Measurements from ENCODE around the gene SERPINB8.

The SERPINB8 gene

DNA sequence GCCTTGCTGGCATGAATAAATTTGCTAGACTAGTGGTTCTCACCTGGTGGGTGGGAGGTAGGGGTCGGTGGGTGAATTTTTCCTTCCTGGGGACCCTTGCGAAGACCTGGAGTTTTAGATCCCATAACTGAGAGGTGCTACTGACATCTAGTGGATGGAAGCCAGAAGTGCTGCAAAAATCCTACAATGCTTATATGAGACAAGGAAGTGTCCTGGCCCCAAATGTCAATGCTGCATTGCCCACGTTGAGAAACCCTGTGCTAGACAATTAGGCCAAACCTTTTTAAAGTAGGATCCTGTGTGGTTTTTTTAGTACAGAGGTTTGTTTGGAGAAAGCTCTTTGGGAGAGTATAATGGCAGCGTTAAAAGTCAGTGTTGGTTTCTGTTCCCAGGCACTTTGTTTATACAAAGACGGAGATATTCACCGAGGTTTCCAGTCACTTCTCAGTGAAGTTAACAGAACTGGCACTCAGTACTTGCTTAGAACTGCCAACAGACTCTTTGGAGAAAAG lies 9.6 kb downstream of the SERPINB8 start:
- Histone ChIP-seq H3K4ac (ENCODE audit: low read depth, low read length) (no peak overlapping the region), H2AK5ac (ENCODE audit: low read length) (no peak overlapping the region), H3K36me3 (ENCODE audit: control insufficient read depth, insufficient read depth, low read length) (no peaks in the 10 kb centered on the region), H3K18ac (ENCODE audit: low read length) (no peak overlapping the region), H2BK5ac (ENCODE audit: low read length) (no peak overlapping the region), H4K8ac (ENCODE audit: low read depth, low read length) (no peak overlapping the region), H3K4me3 (ENCODE audit: low read length) (no peak overlapping the region), H3K27me3 (ENCODE audit: insufficient read depth, low read length, poor library complexity) (no peaks in the 10 kb centered on the region), H3K79me1 (ENCODE audit: low read length) (no peaks in the 10 kb centered on the region), H3K23ac (ENCODE audit: low read length) (no peak overlapping the region), H3K56ac (ENCODE audit: low read length) (no peak overlapping the region), H3K79me2 (ENCODE audit: control insufficient read depth, insufficient read depth, low read length) (no peaks in the 10 kb centered on the region), H3K4me1 (ENCODE audit: control insufficient read depth, low read depth, low read length) (no peaks in the 10 kb centered on the region), H2BK120ac (ENCODE audit: low read depth, low read length) (no peak overlapping the region), H2BK15ac (replicated peaks; ENCODE audit: low read depth) (no peak overlapping the region), H3K4me2 (ENCODE audit: low read length) (no peak overlapping the region), H4K5ac (ENCODE audit: low read length) (no peak overlapping the region), H3K9ac (ENCODE audit: low read length) (no peak overlapping the region), H3K27ac (ENCODE audit: low read depth, low read length) (no peak overlapping the region)
- WGBS (ENCODE audit: extremely low coverage, insufficient coverage, low lambda C conversion rate): no CpG with 5 or more reads among the region's 6 CpGs
- peak; percentile 82 for DNase-seq

- Histone ChIP-seq H3K9ac (ENCODE audit: low read length) (no peak overlapping the region), H3K4me1 (ENCODE audit: control insufficient read depth, low read depth, low read length) (no peaks in the 10 kb centered on the region), H2BK15ac (replicated peaks; ENCODE audit: low read depth) (no peak overlapping the region), H4K5ac (ENCODE audit: low read length) (no peak overlapping the region), H3K79me2 (ENCODE audit: control insufficient read depth, insufficient read depth, low read length) (no peaks in the 10 kb centered on the region), H3K36me3 (ENCODE audit: control insufficient read depth, insufficient read depth, low read length) (no peaks in the 10 kb centered on the region), H4K8ac (ENCODE audit: low read depth, low read length) (no peak overlapping the region), H2BK120ac (ENCODE audit: low read depth, low read length) (no peak overlapping the region), H3K79me1 (ENCODE audit: low read length) (no peaks in the 10 kb centered on the region), H3K4ac (ENCODE audit: low read depth, low read length) (no peak overlapping the region), H3K23ac (ENCODE audit: low read length) (no peak overlapping the region), H3K4me3 (ENCODE audit: low read length) (no peak overlapping the region), H3K4me2 (ENCODE audit: low read length) (no peak overlapping the region), H3K27me3 (ENCODE audit: insufficient read depth, low read length, poor library complexity) (no peaks in the 10 kb centered on the region), H2AK5ac (ENCODE audit: low read length) (no peak overlapping the region), H3K18ac (ENCODE audit: low read length) (no peak overlapping the region), H2BK5ac (ENCODE audit: low read length) (no peak overlapping the region), H3K56ac (ENCODE audit: low read length) (no peak overlapping the region), H3K27ac (ENCODE audit: low read depth, low read length) (no peak overlapping the region)
- WGBS (ENCODE audit: extremely low coverage, insufficient coverage, low lambda C conversion rate): no CpG with 5 or more reads among the region's 7 CpGs
- no peak for DNase-seq
These were observed 10.1 kb downstream of the SERPINB8 start for GRCh38 chr18:63980027-63980426.

DNA sequence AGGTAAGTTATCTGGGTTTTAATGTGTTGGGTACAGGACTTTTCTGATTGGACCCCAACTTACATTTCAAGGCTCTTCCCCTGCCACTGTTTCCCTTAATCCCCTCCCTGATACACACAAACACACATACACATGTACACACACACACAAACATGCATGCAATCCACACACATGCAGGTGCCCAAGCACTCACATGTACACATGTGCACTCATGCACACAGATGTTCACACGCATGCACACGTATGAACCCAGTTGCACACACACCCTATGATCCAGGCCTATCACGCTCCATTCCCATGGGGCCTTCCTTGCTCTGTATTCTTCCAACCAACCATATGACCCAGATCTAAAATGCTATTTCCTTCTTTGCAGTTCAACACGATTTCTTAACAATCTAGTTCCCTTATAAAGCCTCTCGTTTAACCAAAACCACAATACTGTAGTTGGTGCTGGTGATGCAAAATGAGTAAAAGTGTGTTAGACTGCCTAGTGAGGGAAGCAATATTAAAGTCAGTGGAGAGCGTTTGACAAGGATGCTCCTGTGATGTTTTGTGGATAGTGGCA lies 11.1 kb downstream of the SERPINB8 start:
- no peak overlapping the region for H3K4me2 ChIP-seq (ENCODE audit: low read length)
- H3K4ac ChIP-seq (ENCODE audit: low read depth, low read length): no peak overlapping the region
- no peak for DNase-seq
- H2BK15ac ChIP-seq (replicated peaks; ENCODE audit: low read depth): no peak overlapping the region
- H3K36me3 ChIP-seq (ENCODE audit: control insufficient read depth, insufficient read depth, low read length): no peaks in the 10 kb centered on the region
- H3K27ac ChIP-seq (ENCODE audit: low read depth, low read length): no peak overlapping the region
- no peak overlapping the region for H2AK5ac ChIP-seq (ENCODE audit: low read length)
- no peak overlapping the region for H4K8ac ChIP-seq (ENCODE audit: low read depth, low read length)
- H3K56ac ChIP-seq (ENCODE audit: low read length): no peak overlapping the region
- H3K9ac ChIP-seq (ENCODE audit: low read length): no peak overlapping the region
- H4K5ac ChIP-seq (ENCODE audit: low read length): no peak overlapping the region
- no peak overlapping the region for H3K4me3 ChIP-seq (ENCODE audit: low read length)
- no peak overlapping the region for H3K23ac ChIP-seq (ENCODE audit: low read length)
- H3K27me3 ChIP-seq (ENCODE audit: insufficient read depth, low read length, poor library complexity): no peaks in the 10 kb centered on the region
- WGBS (ENCODE audit: extremely low coverage, insufficient coverage, low lambda C conversion rate): no CpG with 5 or more reads among the region's 6 CpGs
- H3K4me1 ChIP-seq (ENCODE audit: control insufficient read depth, low read depth, low read length): no peaks in the 10 kb centered on the region
- no peaks in the 10 kb centered on the region for H3K79me2 ChIP-seq (ENCODE audit: control insufficient read depth, insufficient read depth, low read length)
- H2BK120ac ChIP-seq (ENCODE audit: low read depth, low read length): no peak overlapping the region
- H3K79me1 ChIP-seq (ENCODE audit: low read length): no peaks in the 10 kb centered on the region
- no peak overlapping the region for H2BK5ac ChIP-seq (ENCODE audit: low read length)
- no peak overlapping the region for H3K18ac ChIP-seq (ENCODE audit: low read length)

GRCh38 chr18:63981719-63982118 lies 11.8 kb downstream of the SERPINB8 start:
- no peak overlapping the region for H3K27ac ChIP-seq (ENCODE audit: low read depth, low read length)
- DNase-seq: no peak
- WGBS (ENCODE audit: extremely low coverage, insufficient coverage, low lambda C conversion rate): no CpG with 5 or more reads among the region's 2 CpGs

GRCh38 chr18:63982361-63982760 lies 12.5 kb downstream of the SERPINB8 start:
- no CpG with 5 or more reads among the region's 3 CpGs for WGBS (ENCODE audit: extremely low coverage, insufficient coverage, low lambda C conversion rate)
- Histone ChIP-seq H3K4me1 (ENCODE audit: control insufficient read depth, low read depth, low read length) (no peaks in the 10 kb centered on the region), H2BK15ac (replicated peaks; ENCODE audit: low read depth) (no peak overlapping the region), H2BK120ac (ENCODE audit: low read depth, low read length) (no peak overlapping the region), H3K79me2 (ENCODE audit: control insufficient read depth, insufficient read depth, low read length) (no peaks in the 10 kb centered on the region), H4K5ac (ENCODE audit: low read length) (no peak overlapping the region), H3K27me3 (ENCODE audit: insufficient read depth, low read length, poor library complexity) (no peaks in the 10 kb centered on the region), H3K36me3 (ENCODE audit: control insufficient read depth, insufficient read depth, low read length) (no peaks in the 10 kb centered on the region), H3K79me1 (ENCODE audit: low read length) (no peaks in the 10 kb centered on the region), H2BK5ac (ENCODE audit: low read length) (no peak overlapping the region), H3K4me2 (ENCODE audit: low read length) (no peak overlapping the region), H3K23ac (ENCODE audit: low read length) (no peak overlapping the region), H2AK5ac (ENCODE audit: low read length) (no peak overlapping the region), H3K27ac (ENCODE audit: low read depth, low read length) (no peak overlapping the region), H3K4me3 (ENCODE audit: low read length) (no peak overlapping the region), H3K56ac (ENCODE audit: low read length) (no peak overlapping the region), H3K9ac (ENCODE audit: low read length) (no peak overlapping the region), H3K4ac (ENCODE audit: low read depth, low read length) (no peak overlapping the region), H3K18ac (ENCODE audit: low read length) (no peak overlapping the region), H4K8ac (ENCODE audit: low read depth, low read length) (no peak overlapping the region)
- DNase-seq: no peak

More at GRCh38 chr18:63981719-63982118, 11.8 kb downstream of the SERPINB8 start:
- H4K5ac ChIP-seq (ENCODE audit: low read length): no peak overlapping the region
- H3K79me2 ChIP-seq (ENCODE audit: control insufficient read depth, insufficient read depth, low read length): no peaks in the 10 kb centered on the region
- no peak overlapping the region for H3K4ac ChIP-seq (ENCODE audit: low read depth, low read length)
- no peaks in the 10 kb centered on the region for H3K36me3 ChIP-seq (ENCODE audit: control insufficient read depth, insufficient read depth, low read length)
- no peaks in the 10 kb centered on the region for H3K79me1 ChIP-seq (ENCODE audit: low read length)
- no peaks in the 10 kb centered on the region for H3K4me1 ChIP-seq (ENCODE audit: control insufficient read depth, low read depth, low read length)
- H3K23ac ChIP-seq (ENCODE audit: low read length): no peak overlapping the region
- H3K56ac ChIP-seq (ENCODE audit: low read length): no peak overlapping the region
- H3K18ac ChIP-seq (ENCODE audit: low read length): no peak overlapping the region
- no peak overlapping the region for H4K8ac ChIP-seq (ENCODE audit: low read depth, low read length)
- H2BK5ac ChIP-seq (ENCODE audit: low read length): no peak overlapping the region
- H3K9ac ChIP-seq (ENCODE audit: low read length): no peak overlapping the region
- H2AK5ac ChIP-seq (ENCODE audit: low read length): no peak overlapping the region
- H2BK15ac ChIP-seq (replicated peaks; ENCODE audit: low read depth): no peak overlapping the region
- no peaks in the 10 kb centered on the region for H3K27me3 ChIP-seq (ENCODE audit: insufficient read depth, low read length, poor library complexity)
- H2BK120ac ChIP-seq (ENCODE audit: low read depth, low read length): no peak overlapping the region
- no peak overlapping the region for H3K4me2 ChIP-seq (ENCODE audit: low read length)
- H3K4me3 ChIP-seq (ENCODE audit: low read length): no peak overlapping the region

DNA sequence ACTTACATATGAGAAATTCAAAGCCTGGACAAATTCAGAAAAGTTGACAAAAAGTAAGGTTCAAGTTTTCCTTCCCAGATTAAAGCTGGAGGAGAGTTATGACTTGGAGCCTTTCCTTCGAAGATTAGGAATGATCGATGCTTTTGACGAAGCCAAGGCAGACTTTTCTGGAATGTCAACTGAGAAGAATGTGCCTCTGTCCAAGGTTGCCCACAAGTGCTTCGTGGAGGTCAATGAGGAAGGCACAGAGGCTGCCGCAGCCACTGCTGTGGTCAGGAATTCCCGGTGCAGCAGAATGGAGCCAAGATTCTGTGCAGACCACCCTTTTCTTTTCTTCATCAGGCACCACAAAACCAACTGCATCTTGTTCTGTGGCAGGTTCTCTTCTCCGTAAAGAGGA lies 17.0 kb downstream of the SERPINB8 start:
- no peaks in the 10 kb centered on the region for H3K79me2 ChIP-seq (ENCODE audit: control insufficient read depth, insufficient read depth, low read length)
- H3K27ac ChIP-seq (ENCODE audit: low read depth, low read length): no peak overlapping the region
- WGBS (ENCODE audit: extremely low coverage, insufficient coverage, low lambda C conversion rate): no CpG with 5 or more reads among the region's 7 CpGs
- H4K8ac ChIP-seq (ENCODE audit: low read depth, low read length): no peak overlapping the region
- no peak overlapping the region for H4K5ac ChIP-seq (ENCODE audit: low read length)
- H3K36me3 ChIP-seq (ENCODE audit: control insufficient read depth, insufficient read depth, low read length): no peaks in the 10 kb centered on the region
- no peaks in the 10 kb centered on the region for H3K79me1 ChIP-seq (ENCODE audit: low read length)
- no peaks in the 10 kb centered on the region for H3K4me1 ChIP-seq (ENCODE audit: control insufficient read depth, low read depth, low read length)
- no peak overlapping the region for H3K4me2 ChIP-seq (ENCODE audit: low read length)
- no peak overlapping the region for H3K23ac ChIP-seq (ENCODE audit: low read length)
- no peak overlapping the region for H3K18ac ChIP-seq (ENCODE audit: low read length)
- no peak overlapping the region for H2BK15ac ChIP-seq (replicated peaks; ENCODE audit: low read depth)
- H3K27me3 ChIP-seq (ENCODE audit: insufficient read depth, low read length, poor library complexity): no peaks in the 10 kb centered on the region
- no peak overlapping the region for H2AK5ac ChIP-seq (ENCODE audit: low read length)
- no peak overlapping the region for H3K4ac ChIP-seq (ENCODE audit: low read depth, low read length)
- H3K56ac ChIP-seq (ENCODE audit: low read length): no peak overlapping the region
- H2BK5ac ChIP-seq (ENCODE audit: low read length): no peak overlapping the region
- no peak overlapping the region for H2BK120ac ChIP-seq (ENCODE audit: low read depth, low read length)
- no peak overlapping the region for H3K4me3 ChIP-seq (ENCODE audit: low read length)
- H3K9ac ChIP-seq (ENCODE audit: low read length): no peak overlapping the region
- no peak for DNase-seq
